Left colon (tissue), 2 donors: Measurements from ENCODE around the gene MAP1LC3C. TPM values are rescaled to one million over a fixed set of nuclear protein-coding genes. Genes with fewer than 3 reads are reported as not detected.

Source experiments
- total RNA-seq, 2 donors: library from RNA; stranded (reverse); fragmentation: NEBNext Ultra II Directional; extraction: Animal tissue kit (Norgen Biotek cat#: 25700); gene quantifications; one replicate each; pipeline ENCODE4 v1.2.1, GENCODE V29; 2021
- donor health status: DM: no; HTN: no; CAD: no.
- donor health status: DM: yes; HTN: yes; CAD: no.

Gene MAP1LC3C
- total RNA-seq, 2 donors from 2014 or later, result 1.1 to 1.5 TPM

Other genes with a start within 250 kb of the MAP1LC3C start
- 1 to 10 TPM; 1.4 to 4.7 TPM for gene EXO1, start 150.9 kb downstream of the MAP1LC3C start, total RNA-seq
- not detected for gene BECN2, start 41.3 kb downstream of the MAP1LC3C start, total RNA-seq